Suppressor macrophage treated with lipopolysaccharide for 1 hour (primary cell): ENCODE measurements around the gene SCYGR7.
"Not testable (repeated sequence)": the region's sequence is repeated elsewhere in the genome, so short reads cannot be mapped to it uniquely, and the experiment has no call there.

Experiments
- DNase-seq, 3 donors: peaks; one replicate each; pipeline ENCODE4 v3.0.0-alpha.2; 2020 to 2022

SCYGR7 gene

DNA sequence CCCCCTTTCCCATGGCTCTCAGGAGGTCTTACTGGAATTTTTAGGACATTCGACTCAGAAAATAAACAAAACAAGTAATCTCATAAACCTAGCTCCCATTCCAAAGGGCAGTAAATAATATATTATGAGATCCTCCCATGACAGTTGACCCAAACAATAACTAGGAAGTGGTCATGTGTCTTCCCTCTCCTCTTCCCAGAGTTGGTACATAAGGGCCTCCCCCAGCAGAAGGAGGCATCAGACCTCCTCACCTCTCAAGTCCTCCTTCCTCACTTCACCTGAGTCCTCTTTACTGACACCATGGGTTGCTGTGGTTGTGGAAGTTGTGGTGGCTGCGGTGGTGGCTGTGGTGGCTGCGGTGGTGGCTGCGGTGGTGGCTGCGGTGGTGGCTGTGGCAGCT lies at the start of gene SCYGR7:
Gene SCYGR7, plus strand, starts transcription at position 301 of the 400 bp plus-strand sequence. Its CDS starts 0 bp downstream, at position 301.
- DNase-seq = no peak

DNA sequence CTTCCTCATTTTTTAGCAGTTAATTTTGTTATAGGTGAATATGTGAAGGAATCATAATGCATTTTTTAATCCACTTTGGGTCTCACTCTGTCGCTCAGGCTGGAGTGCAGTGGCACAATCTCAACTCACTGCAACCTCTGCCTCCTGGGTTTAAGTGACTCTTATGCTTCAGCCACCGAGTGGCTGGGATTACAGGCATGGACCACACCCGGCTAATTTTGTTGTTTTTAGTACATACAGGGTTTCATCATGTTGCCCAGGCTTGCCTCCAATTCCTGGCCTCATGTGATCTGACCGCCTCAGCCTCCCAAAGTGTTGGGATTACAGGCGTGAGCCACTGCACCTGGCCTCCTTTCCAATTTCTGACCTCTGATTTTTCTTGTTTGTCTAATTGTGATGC lies 43.9 kb upstream of the SCYGR7 start:
- no peak for DNase-seq

GRCh38 chr2:227687189-227687588 lies 40.9 kb upstream of the SCYGR7 start:
- DNase-seq = no peak

- DNase-seq = peak in 1 of 3 donors; percentile 11
Observed at GRCh38 chr2:227696990-227697679, 31.0 kb upstream of the SCYGR7 start.

- DNase-seq = no peak
Observed at GRCh38 chr2:227701556-227701955, 26.6 kb upstream of the SCYGR7 start.

- no peak for DNase-seq
Observed at GRCh38 chr2:227703280-227703732, 24.8 kb upstream of the SCYGR7 start.

DNA sequence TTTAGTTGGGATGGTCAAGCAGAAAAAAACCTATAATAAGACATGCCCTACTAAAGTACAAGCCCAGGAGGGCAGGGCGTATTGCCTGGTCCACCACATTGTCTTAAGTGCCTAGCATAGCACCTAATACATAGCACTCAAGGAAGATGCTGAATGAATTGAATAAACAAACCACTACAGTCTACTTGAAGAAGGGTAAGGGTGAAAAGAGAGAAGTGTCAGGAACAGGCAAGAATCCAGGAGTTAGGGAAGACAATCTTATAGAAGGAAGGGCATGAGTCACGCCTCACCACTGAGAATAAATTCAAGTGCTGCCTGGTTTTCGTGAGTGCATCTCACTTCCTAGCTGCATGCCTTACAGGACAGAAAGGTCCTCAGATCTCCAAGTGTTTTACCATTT lies 24.2 kb upstream of the SCYGR7 start:
- no peak for DNase-seq

DNA sequence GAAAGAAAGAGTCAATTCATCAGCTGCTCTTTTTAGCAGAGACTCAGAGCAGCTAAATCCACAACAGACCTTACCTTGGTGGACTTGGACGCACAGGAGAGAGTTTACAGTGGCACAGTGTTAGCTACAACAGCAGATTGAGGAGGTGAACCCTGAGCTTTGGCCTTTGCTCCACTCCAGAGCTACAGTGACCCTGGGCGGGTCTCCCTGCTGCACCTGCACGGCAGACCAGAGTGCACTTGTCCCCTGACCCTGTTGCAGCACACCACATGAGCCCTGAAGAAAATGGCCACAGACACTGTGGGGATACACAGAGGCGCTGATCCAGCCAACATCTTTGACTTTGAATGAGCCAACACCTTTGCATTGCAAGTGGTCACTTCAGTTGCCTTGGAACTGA lies 21.3 kb upstream of the SCYGR7 start:
- no peak for DNase-seq

DNA sequence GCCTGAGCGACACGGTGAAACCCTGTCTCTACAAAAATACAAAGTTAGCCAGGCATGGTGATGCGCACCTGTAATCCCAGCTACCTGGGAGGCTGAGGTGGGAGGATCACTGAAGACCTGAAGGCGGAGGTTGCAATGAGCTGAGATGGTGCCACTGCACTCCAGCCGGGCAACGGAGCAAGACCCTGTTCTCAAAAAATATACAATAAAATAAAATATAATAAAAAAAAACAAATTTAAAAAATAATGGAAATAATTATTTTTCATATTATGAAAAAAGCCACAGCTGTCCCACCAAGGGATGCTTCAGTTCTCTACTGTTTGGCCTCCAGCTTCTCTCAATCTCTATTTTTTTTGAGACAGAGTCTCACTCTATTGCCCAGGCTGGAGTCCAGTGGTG lies 20.7 kb upstream of the SCYGR7 start:
- DNase-seq = no peak

DNA sequence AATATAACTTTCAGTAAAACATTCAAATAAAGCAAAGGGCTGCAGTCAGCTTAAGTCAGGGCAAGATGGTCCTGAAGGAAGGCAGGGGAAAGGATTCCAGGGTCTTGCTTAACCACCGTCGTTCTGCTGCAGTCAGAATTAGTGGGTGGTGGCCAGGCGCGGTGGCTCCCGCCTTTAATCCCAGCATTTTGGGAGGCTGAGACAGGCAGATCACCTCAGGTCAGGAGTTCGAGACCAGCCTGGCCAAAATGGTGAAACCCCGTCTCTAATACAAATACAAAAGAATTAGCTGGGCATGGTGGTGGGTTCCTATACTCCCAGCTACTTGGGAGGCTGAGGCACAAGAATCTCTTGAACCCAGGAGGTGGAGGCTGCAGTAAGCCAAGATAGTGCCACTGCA lies 17.1 kb upstream of the SCYGR7 start:
- DNase-seq = no peak

GRCh38 chr2:227713291-227713690 lies 14.8 kb upstream of the SCYGR7 start:
- peak in 1 of 3 donors; percentile 2 for DNase-seq

GRCh38 chr2:227716501-227716900 lies 11.6 kb upstream of the SCYGR7 start:
- DNase-seq = no peak

GRCh38 chr2:227717687-227718567 lies 10.2 kb upstream of the SCYGR7 start, which contains the start of gene SLC19A3:
TSS of gene SLC19A3 (minus strand) at chr2:227718028. CDS start at chr2:227702318, 15,710 bp downstream.
- peak; percentile 13 to 44 (median 20) for DNase-seq

GRCh38 chr2:227719641-227720040 lies 8.5 kb upstream of the SCYGR7 start:
- DNase-seq = no peak

GRCh38 chr2:227720680-227721079 lies 7.5 kb upstream of the SCYGR7 start:
- peak; percentile 22 to 23 (median 22) for DNase-seq

DNA sequence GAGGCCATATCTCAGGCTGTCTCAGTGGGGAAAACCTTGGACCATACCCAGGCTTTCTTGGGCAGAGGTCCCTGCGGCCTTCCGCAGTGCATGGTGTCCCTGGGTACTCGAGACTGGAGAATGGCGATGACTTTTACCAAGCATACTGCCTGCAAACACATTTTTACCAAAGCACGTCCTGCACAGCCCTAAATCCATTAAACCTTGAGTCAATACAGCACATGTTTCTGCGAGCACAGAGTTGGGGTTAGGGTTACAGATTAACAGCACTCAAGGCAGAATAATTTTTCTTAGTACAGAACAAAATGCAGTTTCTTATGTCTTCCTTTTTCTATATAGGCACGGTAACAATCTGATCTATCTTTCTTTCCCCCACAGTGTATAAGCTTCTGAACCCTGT lies 5.3 kb upstream of the SCYGR7 start:
- DNase-seq = not testable (repeated sequence)

GRCh38 chr2:227724394-227725039 lies 3.6 kb upstream of the SCYGR7 start, which contains the start of gene SCYGR6:
TSS of gene SCYGR6 (minus strand) at chr2:227724757. CDS start at chr2:227724757, 0 bp downstream.
- no peak for DNase-seq

GRCh38 chr2:227739351-227739750 lies 11.2 kb downstream of the SCYGR7 start:
- no peak for DNase-seq

- DNase-seq = peak in 2 of 3 donors; percentile 8 to 18
Observed at GRCh38 chr2:227740705-227741104, 12.6 kb downstream of the SCYGR7 start.

DNA sequence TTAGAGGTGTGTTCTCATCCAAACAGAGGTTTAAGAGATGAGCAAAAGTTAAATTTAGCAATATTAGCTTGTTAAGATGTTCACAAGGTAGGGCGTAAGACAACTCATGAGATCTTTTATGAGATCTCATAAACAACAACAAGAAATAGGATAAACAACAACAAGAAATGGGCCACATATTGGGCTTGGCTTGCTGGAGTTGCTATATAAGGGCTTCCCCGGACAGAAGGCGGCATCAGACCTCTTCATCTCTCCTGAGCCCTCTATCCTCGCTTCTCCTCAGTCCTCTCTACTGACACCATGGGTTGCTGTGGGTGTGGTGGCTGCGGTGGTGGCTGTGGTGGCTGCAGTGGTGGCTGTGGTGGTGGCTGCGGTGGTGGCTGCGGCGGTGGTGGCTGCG lies 17.5 kb downstream of the SCYGR7 start, which contains the start of gene SCYGR8:
Gene SCYGR8, plus strand, starts transcription at position 301 of the 400 bp plus-strand sequence. Its CDS starts 0 bp downstream, at position 301.
- DNase-seq = no peak

DNA sequence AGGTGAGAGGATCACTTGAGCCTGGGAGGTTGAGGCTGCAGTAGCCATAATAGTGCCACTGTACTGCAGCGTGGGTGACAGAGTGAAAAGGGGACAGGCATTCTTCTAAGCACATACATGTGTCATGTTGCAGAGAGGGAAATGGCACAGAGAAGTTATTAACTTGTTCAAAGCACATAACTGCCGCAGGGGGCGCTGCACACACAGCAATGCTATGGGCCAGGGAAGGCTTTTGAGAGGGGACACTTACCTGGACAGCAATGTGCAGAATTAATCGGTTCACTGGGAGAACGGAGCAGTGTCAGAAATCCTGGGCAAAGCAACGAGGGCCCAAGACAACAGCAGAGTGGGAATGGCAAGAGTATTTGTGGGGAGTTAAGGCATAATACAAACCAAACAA lies 19.9 kb downstream of the SCYGR7 start:
- DNase-seq = peak in 2 of 3 donors; percentile 11 to 23

DNA sequence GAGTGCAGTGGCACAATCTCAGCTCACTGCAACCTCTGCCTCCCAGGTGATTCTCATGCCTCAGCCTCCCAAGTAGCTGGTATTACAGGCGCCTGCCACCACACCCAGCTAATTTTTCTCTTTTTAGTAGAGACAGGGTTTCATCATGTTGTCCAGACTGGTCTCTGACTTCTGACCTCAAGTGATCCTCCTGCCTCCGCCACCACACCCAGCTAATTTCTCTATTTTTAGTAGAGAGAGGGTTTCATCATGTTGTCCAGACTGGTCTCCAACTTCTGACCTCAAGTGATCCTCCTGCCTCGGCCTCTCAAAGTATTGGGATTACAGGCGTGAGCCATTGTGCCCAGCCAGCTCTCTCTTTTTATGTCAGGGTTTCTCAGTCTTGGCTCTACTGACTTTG lies 28.1 kb downstream of the SCYGR7 start:
- not testable (repeated sequence) for DNase-seq
